Activated naive CD4-positive, alpha-beta T cell treated with Interleukin-2 at 50 U/mL for 16 hours (primary cell): ENCODE measurements around the gene PCDH9.

ENCODE experiments used
- DNase-seq: peaks from one replicate; pipeline ENCODE4 v3.0.0-alpha.2; 2020

PCDH9 gene

GRCh38 chr13:67152085-67152484 is 78.1 kb downstream of the PCDH9 start:
- no peak for DNase-seq

GRCh38 chr13:67151652-67152051 is 78.5 kb downstream of the PCDH9 start:
- no peak for DNase-seq

GRCh38 chr13:67150608-67151007 is 79.5 kb downstream of the PCDH9 start:
- no peak for DNase-seq

DNA sequence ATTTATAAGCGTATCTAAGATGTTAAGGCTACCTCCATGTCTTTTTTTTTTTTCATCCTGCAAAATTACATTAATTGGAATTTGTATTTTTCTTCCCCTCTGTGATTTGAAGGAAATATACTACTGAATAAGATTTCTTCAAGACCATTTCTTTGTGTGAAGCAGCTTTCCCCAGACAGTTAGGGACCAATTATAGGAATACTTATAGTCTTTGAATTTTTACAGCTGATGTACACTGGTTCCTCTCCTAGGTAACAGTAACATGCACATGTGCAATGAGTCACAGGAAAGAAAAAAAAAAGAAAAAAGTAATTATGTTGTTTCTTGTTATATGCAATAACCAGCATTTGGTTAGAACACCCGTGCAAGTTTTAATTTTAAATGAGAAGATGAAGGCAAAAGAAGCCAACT is 82.0 kb downstream of the PCDH9 start:
- no peak for DNase-seq

DNA sequence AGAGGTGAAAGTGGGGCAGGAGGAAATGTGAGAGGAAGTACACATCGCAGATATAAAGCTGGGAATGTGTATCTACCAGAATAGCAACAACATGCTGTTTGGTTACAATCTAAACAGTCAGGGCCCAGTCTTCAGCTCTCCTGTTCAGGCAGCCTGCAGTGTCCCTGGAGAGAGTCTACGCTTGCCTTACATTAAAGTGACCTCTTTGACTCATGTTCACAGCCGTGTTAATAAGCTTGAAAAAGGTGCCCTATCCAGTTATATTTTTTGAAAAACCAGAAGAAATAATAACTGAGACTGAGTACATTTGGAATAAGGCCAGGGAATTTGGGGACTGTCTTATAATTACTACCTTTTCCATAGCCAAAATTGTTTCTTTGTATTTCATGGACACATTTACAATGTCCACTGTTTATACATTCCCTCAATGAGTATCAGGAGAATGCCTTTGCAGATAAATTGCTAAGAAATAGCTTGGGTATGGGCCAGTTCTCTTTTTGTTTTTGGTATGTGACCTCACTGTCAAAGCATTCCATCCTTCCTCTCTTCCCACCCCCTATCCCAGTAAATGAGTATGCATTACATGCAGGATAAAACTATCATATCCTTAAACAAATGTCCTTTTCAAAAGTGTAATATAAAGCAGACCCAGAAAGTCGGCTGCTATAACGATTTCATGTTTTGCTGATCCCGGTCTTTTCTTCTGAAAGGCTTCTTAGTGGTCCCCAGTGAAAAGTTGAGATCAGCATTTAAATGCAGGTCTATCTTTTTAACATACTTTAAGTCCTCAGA is 82.6 kb downstream of the PCDH9 start:
- DNase-seq = no peak

DNA sequence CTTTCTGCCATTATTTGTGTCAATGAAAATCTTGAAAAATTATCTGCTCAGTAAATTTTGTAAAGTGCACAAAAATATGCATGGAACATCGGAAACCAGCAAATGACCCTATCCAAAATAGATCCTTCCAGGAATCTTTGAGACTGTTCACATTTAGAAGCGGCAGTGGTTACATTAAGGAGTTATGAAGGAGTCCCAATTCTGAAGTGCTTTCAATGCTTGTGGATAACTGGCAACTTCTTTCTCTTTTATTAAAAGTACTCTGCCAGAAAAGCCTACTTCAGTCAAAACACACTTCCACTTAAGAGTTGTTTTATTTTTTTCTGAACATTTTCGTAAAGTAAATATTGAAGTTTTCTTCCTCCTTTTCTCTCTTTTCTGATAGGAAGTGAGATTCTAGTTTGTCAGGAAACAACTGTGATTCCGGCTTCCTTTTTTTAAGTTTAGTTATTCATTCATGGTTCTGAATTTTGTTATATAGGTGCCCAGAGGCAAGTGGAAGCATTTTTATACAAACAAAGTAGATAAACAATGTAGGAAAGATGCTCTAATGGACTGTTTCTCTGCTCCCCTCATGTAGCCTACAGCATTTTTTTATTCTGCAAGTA is 83.5 kb downstream of the PCDH9 start:
- no peak for DNase-seq

DNA sequence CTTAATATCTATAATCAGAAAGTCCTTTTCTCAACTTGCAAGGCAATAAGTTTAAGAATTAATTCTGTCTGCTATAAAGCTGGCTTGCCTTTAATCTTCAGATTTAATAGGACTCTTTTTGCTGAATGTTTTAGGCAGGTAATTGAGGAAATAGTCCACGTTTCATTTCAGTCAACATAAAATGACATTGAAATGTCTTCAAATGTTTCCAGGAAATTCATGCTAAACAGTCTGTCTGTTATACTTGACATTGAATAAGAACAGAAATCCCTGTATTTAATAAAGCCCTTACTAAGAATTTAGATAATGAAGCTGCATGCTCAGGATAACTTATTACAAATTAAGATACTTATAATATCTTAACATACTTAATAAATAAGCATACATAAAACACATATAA is 84.2 kb downstream of the PCDH9 start:
- DNase-seq = no peak

DNA sequence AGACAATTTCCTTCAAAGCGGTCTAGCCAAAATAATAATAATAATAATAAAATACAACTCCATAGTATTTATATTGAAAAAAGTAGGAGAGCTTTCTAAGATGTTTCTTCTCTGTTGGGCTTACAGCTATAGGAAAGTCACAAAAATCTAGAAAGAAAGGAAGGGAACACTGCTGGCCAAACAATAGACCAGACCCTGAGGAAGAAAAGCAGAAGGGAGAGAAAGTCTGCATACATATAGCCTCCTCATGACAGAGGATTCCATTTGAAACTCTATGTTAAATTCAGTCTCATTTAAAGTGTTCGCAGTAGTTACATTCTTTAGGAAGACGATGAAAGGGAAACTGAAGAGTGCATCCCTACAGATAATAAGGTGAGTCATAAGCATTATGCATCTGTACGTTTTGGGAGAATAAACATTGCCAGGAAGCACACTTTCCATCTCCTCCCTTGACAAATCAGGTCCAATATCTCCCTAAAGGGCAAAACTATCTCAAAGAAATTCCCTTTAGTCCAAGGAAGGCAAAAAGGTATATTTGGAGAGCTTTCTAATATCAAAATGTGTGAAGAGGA is 86.5 kb downstream of the PCDH9 start:
- DNase-seq = no peak

- no peak for DNase-seq
These were observed 90.1 kb downstream of the PCDH9 start for GRCh38 chr13:67140006-67140405.

- no peak for DNase-seq
These were observed 90.6 kb downstream of the PCDH9 start for GRCh38 chr13:67139551-67139950.

DNA sequence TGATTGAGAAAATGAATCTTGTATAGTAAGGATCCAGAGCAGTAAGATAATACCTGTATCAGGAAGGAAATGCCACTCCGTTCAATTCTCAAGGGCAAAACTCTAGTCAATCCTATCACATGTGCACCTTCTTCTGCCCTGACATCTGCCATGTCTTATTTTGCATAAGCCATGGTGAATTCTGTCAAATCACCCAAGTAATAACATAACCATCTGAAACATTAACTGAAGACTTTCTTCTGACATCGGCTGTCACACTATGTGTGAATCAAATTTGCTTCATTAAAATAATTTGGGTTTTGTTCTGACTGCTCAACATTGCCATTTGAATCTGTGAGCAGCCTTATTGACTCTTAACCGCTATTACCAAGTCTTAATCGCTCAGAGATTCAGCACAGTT is 91.2 kb downstream of the PCDH9 start:
- no peak for DNase-seq

GRCh38 chr13:67137044-67137735 is 92.9 kb downstream of the PCDH9 start:
- DNase-seq = no peak

DNA sequence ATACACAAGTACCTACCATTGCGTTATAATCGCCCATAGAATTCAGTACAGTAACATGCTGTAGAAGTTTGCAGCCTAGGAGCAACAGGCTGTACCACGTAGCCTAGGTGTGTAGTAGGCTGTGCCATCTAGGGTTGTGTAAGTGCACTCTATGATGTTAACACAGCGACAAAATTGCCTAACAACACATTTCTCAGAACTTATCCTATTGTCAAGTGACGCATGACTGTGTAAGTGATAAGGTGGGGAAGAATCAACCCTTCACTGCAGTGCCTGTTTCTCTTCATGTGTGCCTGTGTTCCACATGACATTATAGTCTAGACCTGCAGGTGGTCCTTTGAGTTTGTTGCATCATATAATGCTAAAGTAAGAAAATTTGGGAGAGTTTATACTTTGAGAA is 94.0 kb downstream of the PCDH9 start:
- no peak for DNase-seq

DNA sequence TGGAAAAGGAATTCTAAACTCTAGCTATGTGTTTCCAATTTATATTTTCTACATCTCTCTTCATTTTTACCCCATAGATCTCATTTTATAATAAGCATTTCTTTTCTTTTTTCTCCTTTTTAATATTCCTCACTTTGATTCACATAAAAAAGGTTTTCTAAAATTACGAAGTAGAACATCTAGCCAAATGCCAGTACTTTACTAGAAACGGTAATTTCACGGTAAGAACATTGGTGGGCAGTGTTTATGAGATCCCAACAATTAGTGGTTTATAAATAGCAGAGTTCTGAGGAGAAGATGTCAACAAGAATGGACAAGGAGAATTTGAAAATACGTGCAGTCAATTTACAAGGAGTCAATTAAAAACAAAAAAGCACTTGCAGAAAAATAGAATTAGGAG is 94.8 kb downstream of the PCDH9 start:
- no peak for DNase-seq

DNA sequence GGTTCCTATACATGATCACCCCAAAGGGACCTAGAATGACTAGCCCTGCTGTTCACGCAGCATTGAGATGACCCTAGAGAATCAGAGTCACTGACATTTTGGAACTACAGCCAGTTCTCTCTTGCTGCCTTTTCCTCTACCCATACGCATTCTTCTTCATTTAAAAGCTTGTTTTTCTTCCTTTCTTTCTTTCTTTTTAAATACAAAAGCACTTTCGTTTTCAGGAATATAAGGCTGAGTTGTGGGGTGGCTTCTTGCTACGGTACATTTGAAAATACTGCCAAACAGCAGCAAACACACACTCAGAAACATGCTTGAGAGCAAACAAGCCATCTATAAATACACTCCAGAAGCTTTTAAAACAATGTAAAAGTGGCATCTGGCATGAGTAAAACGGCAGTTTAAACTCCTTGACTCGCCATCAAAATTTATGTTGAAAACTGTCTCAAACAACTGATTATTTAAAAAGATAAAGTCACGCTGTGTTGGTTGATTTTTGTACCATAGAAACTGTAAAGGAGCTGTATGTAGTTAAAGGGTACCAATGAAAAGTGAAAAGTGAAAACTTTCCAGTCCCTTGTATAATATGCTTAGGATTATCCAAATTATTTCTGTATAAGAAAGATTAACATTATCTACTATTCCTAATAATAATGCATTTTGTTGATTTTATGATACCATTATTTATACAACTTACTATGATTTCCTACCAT is 95.6 kb downstream of the PCDH9 start:
- DNase-seq = no peak

GRCh38 chr13:67133476-67133875 is 96.7 kb downstream of the PCDH9 start:
- DNase-seq = no peak

DNA sequence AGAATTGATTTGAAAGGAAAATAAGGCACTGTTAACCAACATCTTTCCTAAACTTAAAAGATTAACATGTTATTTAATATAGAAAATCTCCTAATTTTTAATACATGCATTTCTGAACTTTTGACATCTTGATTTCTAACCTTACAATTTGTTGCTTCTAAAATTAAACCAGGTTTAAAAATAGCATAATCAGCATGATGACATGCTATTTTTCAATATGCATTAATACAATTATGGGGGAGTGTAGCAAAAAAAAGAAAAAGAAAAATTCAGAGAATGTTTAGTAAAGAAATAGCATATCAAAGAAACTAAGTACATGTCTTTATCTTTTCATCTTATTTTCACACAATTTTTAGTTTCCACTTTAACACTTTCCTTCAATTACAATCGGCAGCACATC is 98.7 kb downstream of the PCDH9 start:
- no peak for DNase-seq

- no peak for DNase-seq
These were observed 99.7 kb downstream of the PCDH9 start for GRCh38 chr13:67130444-67130843.

DNA sequence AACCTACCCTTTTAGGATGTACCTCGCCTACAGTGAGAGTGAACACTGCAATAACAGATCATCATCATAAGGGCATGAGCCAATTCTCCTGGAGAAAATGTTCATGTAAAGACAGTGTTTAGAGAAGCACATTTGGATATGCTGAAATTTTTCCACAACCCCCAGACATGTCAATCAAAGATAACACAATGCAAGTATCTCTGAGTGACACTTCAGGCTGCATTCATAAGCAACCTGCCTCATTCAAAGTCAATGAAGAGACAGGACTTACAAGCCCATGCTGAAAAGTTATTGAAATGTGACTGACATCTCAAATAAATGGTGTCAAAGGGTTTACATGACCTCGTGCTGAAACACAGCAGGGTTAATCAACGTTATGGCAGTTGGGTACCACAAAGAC is 102.0 kb downstream of the PCDH9 start:
- no peak for DNase-seq

DNA sequence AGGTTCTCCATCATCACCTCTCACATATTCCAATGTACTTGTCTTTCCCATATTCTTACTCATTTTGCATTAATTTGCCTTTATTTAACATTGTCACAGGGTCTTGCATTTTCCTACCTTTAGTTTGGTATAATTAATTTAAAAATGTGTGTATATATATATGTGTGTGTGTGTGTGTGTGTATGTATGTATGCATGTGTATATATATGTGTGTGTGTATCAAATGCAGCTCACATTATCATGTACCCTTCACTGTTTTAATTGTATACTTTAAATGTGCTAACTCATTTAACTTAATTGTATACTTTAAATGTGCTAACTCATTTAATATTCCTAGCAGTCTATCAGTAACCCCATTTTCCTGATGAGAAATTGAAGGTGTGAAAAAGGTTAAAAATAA is 104.5 kb downstream of the PCDH9 start:
- no peak for DNase-seq

DNA sequence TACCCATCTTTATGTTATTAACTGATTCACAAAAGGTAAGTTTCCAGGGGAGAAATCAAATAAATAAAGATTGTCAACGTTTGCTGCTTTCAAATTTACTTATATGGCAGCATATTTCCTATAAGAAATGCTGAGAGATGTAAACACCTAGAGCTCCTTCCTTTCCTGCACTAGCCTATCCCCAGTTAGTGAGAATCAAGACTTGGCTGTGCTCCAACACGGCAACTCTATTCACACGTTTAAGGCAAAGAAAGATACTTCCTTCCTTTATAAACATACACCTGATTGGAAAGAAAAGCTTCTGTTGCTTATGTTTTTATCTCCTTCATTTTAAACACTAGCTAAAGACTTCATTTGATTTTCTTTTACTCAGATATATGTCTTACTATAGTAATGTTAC is 107.0 kb downstream of the PCDH9 start:
- DNase-seq = no peak

DNA sequence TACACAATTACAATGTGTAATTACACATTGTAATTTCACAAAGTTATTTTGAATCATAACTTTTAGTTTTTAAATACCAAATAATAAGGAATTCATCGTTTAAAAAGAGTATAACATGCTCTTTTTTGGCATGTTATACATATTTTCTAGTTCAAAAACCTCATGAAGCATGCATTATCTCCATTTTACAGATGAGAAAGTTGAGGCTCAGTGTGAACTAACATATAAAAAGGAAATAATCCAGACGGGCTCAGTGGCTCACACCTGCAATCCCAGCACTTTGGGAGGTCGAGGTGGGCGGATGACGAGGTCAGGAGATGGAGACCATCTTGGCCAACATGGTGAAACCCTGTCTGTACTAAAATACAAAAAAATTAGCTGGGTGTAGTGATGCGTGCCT is 107.9 kb downstream of the PCDH9 start:
- no peak for DNase-seq

- no peak for DNase-seq
These were observed 109.1 kb downstream of the PCDH9 start for GRCh38 chr13:67120872-67121531.
